Caki2 (cell line): Measurements from ENCODE around the gene SFMBT2. TPM values are rescaled to one million over a fixed set of nuclear protein-coding genes. Genes with fewer than 3 reads are reported as not detected.
A peak's percentile ranks its signal among the peaks of the same experiment; 100 is the strongest.
"Not testable (repeated sequence)": the region's sequence is repeated elsewhere in the genome, so short reads cannot be mapped to it uniquely, and the experiment has no call there.

ENCODE experiments used
- DNase-seq: peaks from one replicate; pipeline ENCODE4 v3.0.0-alpha.2; 2015; ENCODE audit warnings: low read depth
- in situ Hi-C: cut with HindIII; loops from 2 replicates; pipeline ENCODE4 v1.10.0; 2016; ENCODE audit warnings: low sequenced_read_pairs, low pct_unique_long_range_greater_than_20kb, mixed read lengths
- total RNA-seq: library from RNA; depleted of rRNA; stranded (reverse); fragments of >200 nt; shearing (Covaris generic); gene quantifications from 2 replicates; pipeline ENCODE4 v1.2.3, GENCODE V29; 2014; ENCODE audit warnings: low replicate concordance

SFMBT2 gene
- total RNA-seq, 1 experiment from 2014 or later, result 0.24 TPM

DNA sequence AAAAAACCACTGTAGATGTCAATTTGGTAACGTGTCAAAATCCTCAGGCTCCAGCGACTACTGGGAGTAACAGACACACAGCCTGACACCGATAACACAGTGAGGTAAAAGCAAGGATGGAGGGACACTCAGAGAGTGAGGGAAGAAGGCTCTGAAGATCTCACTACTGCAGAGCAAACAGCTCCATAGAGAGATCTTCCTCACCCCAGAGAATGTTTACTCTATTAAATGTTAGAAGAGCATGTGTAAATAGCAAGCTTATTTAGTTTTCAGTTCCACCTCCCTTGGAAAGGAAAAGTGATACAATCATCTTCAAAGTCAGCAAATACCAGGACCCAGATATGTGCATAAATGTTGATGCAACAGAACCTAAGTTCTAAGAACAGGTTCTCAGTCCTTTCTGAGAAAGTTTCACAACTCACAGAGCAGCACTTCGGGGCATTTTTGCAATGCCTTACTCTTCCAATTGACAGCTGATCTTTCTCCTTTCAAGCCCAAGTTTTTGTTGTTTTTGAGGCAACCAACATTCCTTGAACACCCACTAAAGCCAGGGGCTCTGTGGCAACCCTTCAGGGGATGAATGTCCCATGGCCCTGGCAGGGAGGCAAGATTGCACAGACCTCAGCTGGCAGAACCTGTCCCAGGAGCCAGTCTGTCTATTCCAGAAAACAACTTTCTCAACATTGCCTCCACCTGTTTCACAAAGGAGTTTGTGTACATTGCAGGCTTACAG is 177.4 kb downstream of the SFMBT2 start:
- no peak for DNase-seq
- in situ Hi-C loops, result no loop called here

GRCh38 chr10:7231509-7232414 is 179.1 kb downstream of the SFMBT2 start:
- in situ Hi-C loops, result no loop called here
- DNase-seq, result peak; percentile 10

DNA sequence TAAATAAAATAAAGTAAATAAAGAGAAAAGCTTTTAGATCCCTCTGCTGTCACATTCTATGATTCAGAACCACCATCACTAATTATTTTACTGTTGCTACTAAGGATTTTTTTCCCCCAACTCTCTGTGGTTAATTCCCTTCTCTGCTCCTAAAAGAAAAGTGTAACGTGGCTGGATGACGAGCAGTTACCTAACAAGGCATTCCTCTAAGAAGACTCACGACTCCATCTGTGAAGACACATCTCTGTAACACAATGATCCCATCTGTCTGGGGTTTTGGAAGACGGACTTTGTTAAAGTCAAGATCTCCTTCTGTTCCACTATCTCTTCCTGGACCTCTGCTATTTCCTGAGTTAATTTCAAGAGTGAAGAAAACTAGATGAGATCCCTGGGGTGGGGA is 179.9 kb downstream of the SFMBT2 start:
- in situ Hi-C loops, result no loop called here
- no peak for DNase-seq

GRCh38 chr10:7230036-7230435 is 180.8 kb downstream of the SFMBT2 start:
- in situ Hi-C loops, result no loop called here

GRCh38 chr10:7225133-7225532 is 185.7 kb downstream of the SFMBT2 start:
- DNase-seq, result no peak
- in situ Hi-C loops, result no loop called here

More at GRCh38 chr10:7230036-7230435, 180.8 kb downstream of the SFMBT2 start:
- DNase-seq, result no peak

- no peak for DNase-seq
- in situ Hi-C loops, result no loop called here
Measured at GRCh38 chr10:7218968-7219367, 191.9 kb downstream of the SFMBT2 start.

GRCh38 chr10:7212696-7213095 is 198.1 kb downstream of the SFMBT2 start:
- in situ Hi-C loops, DNase-seq: not testable (repeated sequence)

- DNase-seq, result no peak
- in situ Hi-C loops, result no loop called here
Measured at GRCh38 chr10:7211857-7212577, 198.8 kb downstream of the SFMBT2 start.

- in situ Hi-C loops, result no loop called here
- DNase-seq, result no peak
Measured at GRCh38 chr10:7210516-7210915, 200.3 kb downstream of the SFMBT2 start.

DNA sequence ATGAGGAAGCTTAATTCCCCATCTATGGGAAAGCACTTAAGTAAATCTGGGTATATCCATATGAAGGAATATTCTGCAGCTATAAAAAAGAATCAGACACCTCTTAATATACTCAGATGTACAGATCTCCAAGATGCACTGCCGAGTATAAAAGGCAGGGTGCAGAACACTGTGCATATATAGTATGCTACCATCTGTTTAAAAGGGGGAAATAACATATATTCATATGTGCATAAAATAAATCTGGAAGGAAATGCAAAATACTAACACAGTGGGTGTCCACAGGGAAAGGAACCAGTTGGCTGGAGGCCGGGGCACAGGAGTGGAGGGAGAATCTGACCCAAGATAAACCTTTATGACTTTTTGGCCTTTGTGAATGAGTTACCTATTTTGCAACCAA is 201.4 kb downstream of the SFMBT2 start:
- DNase-seq, result no peak
- in situ Hi-C loops, result no loop called here

GRCh38 chr10:7206412-7207100 is 204.3 kb downstream of the SFMBT2 start:
- DNase-seq, result no peak
- in situ Hi-C loops, result no loop called here

DNA sequence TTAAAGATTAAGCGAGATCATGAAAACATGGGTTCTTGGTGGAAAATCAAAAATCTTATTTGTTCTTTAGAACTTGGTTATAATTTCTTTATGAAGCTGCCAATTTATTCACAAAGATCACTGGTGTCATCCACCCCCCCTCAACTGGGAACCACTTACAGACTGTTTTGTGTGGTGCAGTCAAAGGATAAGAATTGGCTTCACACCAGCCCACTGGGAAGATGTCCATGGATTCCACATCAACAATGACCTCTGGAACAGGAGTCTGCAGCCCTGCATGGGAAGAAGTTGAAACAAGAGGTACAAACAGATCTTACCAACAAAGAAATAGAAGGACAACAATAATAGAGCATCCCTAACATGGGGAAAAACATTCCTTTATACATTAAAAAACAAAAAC is 205.2 kb downstream of the SFMBT2 start:
- in situ Hi-C loops, result no loop called here
- DNase-seq, result no peak

- in situ Hi-C loops, result no loop called here
- DNase-seq, result no peak
Measured at GRCh38 chr10:7202793-7203355, 208.0 kb downstream of the SFMBT2 start.

DNA sequence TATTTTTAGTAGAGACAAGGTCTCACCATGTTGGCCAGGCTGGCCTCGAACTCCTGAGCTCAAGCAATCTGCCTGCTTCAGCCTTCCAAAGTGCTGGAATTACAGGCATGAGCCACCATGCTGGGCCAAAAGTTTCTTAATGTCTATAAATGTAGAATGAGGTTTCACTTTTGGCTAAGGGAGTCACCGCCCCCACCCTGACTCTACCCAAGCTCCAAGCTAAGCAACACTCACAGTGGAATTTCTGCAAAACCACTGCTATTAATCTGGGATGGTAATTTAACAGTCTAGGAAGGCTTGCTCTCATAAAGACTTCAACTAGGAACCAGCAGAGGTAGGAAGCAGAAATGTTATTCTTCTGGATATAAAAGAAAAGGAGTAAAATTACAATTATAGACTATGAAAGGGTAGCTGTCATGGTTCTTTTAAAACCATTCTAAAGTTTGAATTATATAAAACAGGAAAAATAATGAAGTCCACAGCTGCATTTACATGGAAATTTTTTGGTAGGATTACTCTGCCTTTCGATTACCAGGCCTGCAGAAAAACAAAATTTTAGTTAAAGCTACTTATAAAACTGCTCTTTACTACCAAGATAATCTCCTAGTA is 211.6 kb downstream of the SFMBT2 start:
- in situ Hi-C loops, result no loop called here
- no peak for DNase-seq

DNA sequence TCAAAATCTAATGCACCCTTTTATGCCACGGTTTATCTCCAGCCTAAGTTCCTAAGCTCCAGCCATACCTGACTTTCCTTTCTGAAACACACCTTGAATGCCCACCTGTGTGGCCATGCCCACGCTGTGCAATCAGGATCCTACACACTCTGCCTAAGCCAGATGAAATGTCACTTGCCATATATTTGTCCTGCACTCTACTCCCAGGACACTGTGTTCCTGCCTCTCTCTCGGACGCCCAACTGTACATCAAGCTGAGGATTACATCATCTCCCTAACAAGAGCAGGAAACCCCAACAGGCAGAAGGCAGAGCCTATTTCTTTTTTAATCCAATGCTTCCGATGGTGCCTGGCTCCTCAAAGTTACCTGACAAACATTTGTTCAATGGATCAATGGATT is 214.6 kb downstream of the SFMBT2 start:
- in situ Hi-C loops, result no loop called here
- DNase-seq, result no peak

DNA sequence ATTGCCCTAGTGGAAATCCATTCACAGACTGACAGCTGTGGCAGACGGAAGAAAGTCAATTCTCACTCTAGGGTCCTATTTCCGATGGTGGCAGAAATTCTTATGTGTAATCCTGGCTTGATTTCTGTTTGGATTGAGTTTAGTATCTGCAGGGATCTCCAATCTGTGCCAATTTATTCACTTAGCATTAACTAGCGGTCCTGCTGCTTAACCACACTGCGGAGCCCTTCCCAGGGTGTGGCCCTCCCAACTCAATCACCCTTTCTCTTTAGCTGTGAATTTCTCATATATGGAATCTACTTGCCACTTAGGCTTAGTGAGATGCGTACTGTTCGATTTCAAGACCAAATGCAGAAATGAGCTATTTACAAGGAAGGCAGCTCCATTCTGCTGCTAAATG is 215.7 kb downstream of the SFMBT2 start:
- in situ Hi-C loops, result no loop called here
- no peak for DNase-seq

GRCh38 chr10:7194571-7194970 is 216.3 kb downstream of the SFMBT2 start:
- in situ Hi-C loops, result no loop called here
- DNase-seq, result no peak

GRCh38 chr10:7193369-7193768 is 217.5 kb downstream of the SFMBT2 start:
- no peak for DNase-seq
- in situ Hi-C loops, result no loop called here
